ENCODE data around the gene RGL1.

The RGL1 gene

DNA sequence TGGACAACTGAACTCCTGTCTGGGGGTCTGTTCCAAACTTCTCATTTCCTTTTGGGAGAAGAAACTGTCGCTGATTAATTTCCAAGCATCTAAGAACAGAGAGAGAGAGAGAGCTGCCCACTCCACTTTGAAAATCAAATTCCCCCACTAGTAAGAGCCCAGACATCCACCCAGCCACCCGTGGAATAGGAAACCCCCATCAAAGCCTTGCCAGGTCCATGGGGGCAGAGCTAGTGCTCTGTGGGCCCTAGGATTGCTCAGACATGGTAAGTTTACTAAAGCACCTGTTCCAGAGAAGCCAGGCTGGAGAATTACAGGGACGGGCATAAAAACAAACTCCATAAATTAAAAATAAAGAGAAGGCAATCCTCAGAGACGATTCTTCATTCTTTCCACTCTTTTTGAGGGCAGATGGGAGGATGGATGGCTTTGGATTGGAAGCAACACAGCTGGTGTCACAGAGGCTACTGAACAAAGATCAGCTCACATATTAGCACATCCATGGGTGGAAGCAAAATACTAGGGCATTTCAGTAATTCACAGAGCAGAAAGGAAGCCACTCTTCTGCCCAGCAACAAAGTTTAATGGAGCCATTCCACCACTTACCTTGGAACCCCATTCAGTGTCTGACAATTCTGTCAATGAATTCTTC, 128.7 kb downstream of the RGL1 start:
- H3K4me1 ChIP-seq (ENCODE audit: control insufficient read depth, low read depth, low read length) = no peaks in the 10 kb centered on the region
- H3K36me3 ChIP-seq (ENCODE audit: control insufficient read depth, low read depth, low read length) = no peaks in the 10 kb centered on the region
- no peaks in the 10 kb centered on the region for H3K9me3 ChIP-seq (ENCODE audit: control insufficient read depth, low read depth, low read length)
- no peak overlapping the region for H3K27ac ChIP-seq (ENCODE audit: low read length)
- H3K9ac ChIP-seq (ENCODE audit: low read length) = no peak overlapping the region
- no peak overlapping the region for H3K4me3 ChIP-seq (ENCODE audit: low read length)
- H3K27me3 ChIP-seq (ENCODE audit: control insufficient read depth, insufficient read depth, low read length) = no peaks in the 10 kb centered on the region

DNA sequence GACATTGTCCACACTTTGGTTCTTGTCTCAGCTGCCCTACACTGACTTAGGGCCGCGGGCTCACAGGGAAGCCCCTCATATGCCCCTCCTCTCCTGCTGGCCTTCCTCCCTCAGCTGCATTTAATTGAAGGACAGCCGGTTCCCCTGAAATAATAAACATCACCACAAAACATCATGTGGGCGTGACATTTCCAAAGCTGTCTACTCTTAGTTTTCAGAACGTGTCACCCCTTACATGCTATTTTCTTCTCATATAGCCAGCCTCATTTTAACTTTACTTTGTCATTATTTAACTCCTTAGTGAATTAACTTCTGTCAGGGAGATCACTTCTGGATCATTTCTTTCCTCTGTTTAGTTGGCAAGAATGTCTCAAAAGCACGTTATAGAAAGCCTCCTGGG, 129.4 kb downstream of the RGL1 start:
- no peak overlapping the region for H3K9ac ChIP-seq (ENCODE audit: low read length)
- no peaks in the 10 kb centered on the region for H3K27me3 ChIP-seq (ENCODE audit: control insufficient read depth, insufficient read depth, low read length)
- no peak overlapping the region for H3K27ac ChIP-seq (ENCODE audit: low read length)
- no peaks in the 10 kb centered on the region for H3K9me3 ChIP-seq (ENCODE audit: control insufficient read depth, low read depth, low read length)
- H3K36me3 ChIP-seq (ENCODE audit: control insufficient read depth, low read depth, low read length) = no peaks in the 10 kb centered on the region
- no peak overlapping the region for H3K4me3 ChIP-seq (ENCODE audit: low read length)
- no peaks in the 10 kb centered on the region for H3K4me1 ChIP-seq (ENCODE audit: control insufficient read depth, low read depth, low read length)

DNA sequence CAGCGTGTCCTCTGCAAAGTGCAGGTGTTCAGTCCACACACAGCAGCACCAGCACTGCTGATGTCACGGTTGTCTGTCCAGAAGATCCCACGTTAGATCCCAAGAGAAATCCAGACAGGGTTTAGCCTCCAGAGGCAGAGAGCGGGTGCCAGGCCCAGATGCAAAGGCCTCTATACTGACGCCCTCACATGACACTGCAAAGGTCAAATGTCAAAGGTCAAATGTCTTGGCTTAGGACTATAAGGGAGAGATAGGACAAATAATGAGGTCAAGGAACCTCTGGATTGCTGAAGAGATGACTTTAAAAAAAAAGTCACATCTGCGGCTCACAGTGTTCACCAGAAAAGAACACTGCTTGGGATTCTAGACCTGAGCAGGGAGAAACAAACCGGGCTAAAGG, 131.1 kb downstream of the RGL1 start:
- Histone ChIP-seq H3K36me3 (ENCODE audit: control insufficient read depth, low read depth, low read length) (no peaks in the 10 kb centered on the region), H3K27ac (ENCODE audit: low read length) (no peak overlapping the region), H3K9me3 (ENCODE audit: control insufficient read depth, low read depth, low read length) (no peaks in the 10 kb centered on the region), H3K4me3 (ENCODE audit: low read length) (no peak overlapping the region), H3K9ac (ENCODE audit: low read length) (no peak overlapping the region), H3K4me1 (ENCODE audit: control insufficient read depth, low read depth, low read length) (no peaks in the 10 kb centered on the region), H3K27me3 (ENCODE audit: control insufficient read depth, insufficient read depth, low read length) (no peaks in the 10 kb centered on the region)

DNA sequence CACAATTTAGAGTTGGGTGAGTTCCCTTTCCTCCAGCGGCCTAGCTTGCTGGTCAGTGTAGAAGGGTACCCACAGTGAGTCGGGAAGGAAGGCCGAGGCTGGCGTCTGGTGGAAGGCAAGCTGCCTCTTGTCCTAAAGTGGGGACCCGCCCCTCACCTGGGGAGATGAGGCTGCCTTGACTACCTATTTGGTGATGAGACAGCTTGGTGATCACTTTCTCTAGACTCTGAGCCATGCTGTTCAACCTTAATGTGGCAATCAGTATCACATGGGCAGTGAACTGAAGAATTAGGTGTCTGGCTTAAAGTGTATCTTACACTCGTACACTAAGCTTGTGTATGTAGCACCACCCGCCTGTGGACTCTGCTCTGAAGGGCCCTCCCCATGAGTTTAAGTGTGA, 131.9 kb downstream of the RGL1 start:
- Histone ChIP-seq H3K27ac (ENCODE audit: low read length) (no peak overlapping the region), H3K36me3 (ENCODE audit: control insufficient read depth, low read depth, low read length) (no peaks in the 10 kb centered on the region), H3K9me3 (ENCODE audit: control insufficient read depth, low read depth, low read length) (no peaks in the 10 kb centered on the region), H3K9ac (ENCODE audit: low read length) (no peak overlapping the region), H3K4me3 (ENCODE audit: low read length) (no peak overlapping the region), H3K4me1 (ENCODE audit: control insufficient read depth, low read depth, low read length) (no peaks in the 10 kb centered on the region), H3K27me3 (ENCODE audit: control insufficient read depth, insufficient read depth, low read length) (no peaks in the 10 kb centered on the region)

DNA sequence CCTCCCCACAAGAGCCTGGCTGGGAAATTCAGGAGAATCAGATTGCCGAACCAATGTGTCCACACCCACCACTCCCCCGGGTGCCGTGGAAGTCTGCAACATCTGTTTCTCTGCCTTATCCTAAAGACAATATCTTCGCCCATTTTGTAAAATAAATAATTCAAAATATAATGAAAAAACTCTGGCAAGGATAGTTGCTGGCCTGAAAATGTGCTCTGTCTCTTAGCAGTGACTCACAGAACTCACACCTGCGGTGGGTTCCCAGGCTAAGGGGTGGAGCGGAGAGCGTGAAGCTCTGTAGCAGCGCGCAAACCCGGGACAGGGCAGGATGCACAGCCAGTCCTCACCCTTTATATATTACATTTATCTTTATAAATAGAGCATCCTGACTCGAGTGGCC, 132.7 kb downstream of the RGL1 start:
- Histone ChIP-seq H3K4me1 (ENCODE audit: control insufficient read depth, low read depth, low read length) (no peaks in the 10 kb centered on the region), H3K4me3 (ENCODE audit: low read length) (no peak overlapping the region), H3K9me3 (ENCODE audit: control insufficient read depth, low read depth, low read length) (no peaks in the 10 kb centered on the region), H3K27me3 (ENCODE audit: control insufficient read depth, insufficient read depth, low read length) (no peaks in the 10 kb centered on the region), H3K9ac (ENCODE audit: low read length) (no peak overlapping the region), H3K36me3 (ENCODE audit: control insufficient read depth, low read depth, low read length) (no peaks in the 10 kb centered on the region), H3K27ac (ENCODE audit: low read length) (no peak overlapping the region)

DNA sequence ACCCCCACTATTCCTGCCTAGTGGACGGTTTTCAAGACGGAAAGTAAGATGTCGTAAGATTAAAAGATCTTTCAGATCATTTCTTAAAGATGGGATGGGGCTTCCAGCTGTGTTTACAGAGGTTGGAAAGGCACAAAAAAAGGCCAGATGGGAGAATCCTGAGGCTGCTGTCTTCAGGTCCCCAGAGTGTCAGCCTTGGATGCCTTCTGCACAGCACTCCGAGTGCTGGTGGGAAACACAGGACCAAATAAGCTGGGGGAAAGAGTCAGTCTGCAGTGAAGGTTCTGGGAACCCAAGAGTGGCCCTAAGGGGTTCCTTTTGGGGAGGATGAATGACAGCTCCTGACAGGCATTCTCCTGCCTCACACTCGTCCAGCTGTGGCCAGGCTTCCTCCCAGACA, 136.1 kb downstream of the RGL1 start:
- Histone ChIP-seq H3K9ac (ENCODE audit: low read length) (no peak overlapping the region), H3K27me3 (ENCODE audit: control insufficient read depth, insufficient read depth, low read length) (peaks cover 20% of the 10 kb centered on the region), H3K36me3 (ENCODE audit: control insufficient read depth, low read depth, low read length) (no peaks in the 10 kb centered on the region), H3K4me3 (ENCODE audit: low read length) (no peak overlapping the region), H3K27ac (ENCODE audit: low read length) (no peak overlapping the region), H3K9me3 (ENCODE audit: control insufficient read depth, low read depth, low read length) (no peaks in the 10 kb centered on the region), H3K4me1 (ENCODE audit: control insufficient read depth, low read depth, low read length) (peaks cover 13% of the 10 kb centered on the region)

DNA sequence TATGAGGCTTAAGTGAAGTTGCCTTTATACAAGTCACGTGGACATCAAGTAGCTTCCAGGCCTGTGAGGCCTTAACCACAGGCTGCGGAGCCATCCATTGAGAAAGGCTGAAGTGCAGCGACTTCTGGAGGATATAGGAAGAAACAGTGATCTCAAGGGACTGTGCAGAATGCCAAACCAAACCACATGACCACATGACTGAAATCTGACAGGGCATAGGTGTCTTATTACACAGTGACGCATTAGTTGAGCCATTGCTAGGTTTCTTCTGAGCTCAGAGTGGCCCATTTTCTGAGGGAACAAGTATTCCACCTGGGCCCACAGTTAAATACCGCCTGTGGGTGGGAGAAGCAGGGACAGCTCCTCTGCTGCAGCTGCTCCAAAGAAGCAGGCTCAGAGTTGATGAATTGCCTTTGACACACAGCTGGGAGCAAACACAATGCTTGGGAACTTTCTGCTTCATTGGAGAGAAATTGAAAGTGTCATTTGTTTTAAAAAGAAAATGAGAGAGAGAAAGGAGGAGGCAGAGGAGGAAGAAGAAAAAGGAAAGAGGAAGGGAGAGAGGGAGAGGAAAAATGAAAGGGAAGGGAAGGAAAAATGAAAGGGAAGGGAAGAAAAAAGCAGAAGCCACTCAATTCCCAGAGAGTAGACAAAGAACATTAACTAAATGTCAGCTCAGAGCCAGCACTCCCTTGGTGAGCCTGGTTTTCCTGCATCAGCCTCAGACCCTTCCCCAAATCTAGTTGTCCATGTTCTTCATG, 138.2 kb downstream of the RGL1 start:
- no peaks in the 10 kb centered on the region for H3K9me3 ChIP-seq (ENCODE audit: control insufficient read depth, low read depth, low read length)
- no peak overlapping the region for H3K9ac ChIP-seq (ENCODE audit: low read length)
- no peaks in the 10 kb centered on the region for H3K36me3 ChIP-seq (ENCODE audit: control insufficient read depth, low read depth, low read length)
- no peak overlapping the region for H3K4me3 ChIP-seq (ENCODE audit: low read length)
- H3K27me3 ChIP-seq (ENCODE audit: control insufficient read depth, insufficient read depth, low read length) = peaks cover 33% of the 10 kb centered on the region
- H3K4me1 ChIP-seq (ENCODE audit: control insufficient read depth, low read depth, low read length) = peaks cover 16% of the 10 kb centered on the region
- no peak overlapping the region for H3K27ac ChIP-seq (ENCODE audit: low read length)

DNA sequence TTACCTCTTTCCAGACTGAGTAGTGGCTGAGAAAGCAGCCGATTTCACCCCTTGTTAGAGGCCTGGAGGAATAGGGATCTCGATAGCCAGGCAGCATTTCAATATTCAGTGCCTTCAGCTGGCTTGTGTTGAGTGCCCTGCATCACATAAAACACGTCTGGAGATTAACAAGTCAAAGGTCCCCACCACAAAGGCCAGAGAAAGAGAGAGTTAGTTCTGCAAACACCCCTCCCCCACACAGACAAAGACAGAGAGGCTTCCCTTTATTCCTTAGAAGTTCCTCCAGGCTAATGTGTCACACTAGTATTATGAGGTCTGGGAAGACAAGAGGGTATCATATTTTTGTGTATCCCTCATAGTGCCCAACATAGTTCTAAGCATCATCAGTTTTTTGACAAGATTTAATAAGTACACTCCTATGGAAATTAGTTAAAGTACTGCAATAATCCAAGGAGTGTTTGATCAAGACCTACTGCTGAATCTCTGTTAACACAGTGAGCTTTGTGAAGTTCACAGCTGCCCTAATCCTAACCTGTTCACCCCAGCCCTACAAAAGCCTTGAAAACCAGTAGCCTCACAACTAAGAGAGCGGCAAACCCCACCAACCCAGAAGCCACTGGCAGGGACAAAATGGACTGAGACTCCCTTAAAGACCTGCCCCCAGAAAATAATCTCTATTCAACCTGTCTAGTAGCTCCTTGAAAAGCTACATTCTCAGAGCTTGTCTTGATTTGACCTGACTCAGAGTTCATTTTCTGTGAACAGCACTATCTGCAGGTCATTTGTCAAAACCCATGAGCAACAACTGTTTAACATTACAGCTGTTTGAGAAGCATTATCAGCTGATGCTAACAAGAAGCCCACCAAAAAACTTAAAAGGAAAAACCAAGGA, 140.8 kb downstream of the RGL1 start:
- Histone ChIP-seq H3K36me3 (ENCODE audit: control insufficient read depth, low read depth, low read length) (no peaks in the 10 kb centered on the region), H3K27me3 (ENCODE audit: control insufficient read depth, insufficient read depth, low read length) (peaks cover 33% of the 10 kb centered on the region), H3K27ac (ENCODE audit: low read length) (no peak overlapping the region), H3K9me3 (ENCODE audit: control insufficient read depth, low read depth, low read length) (no peaks in the 10 kb centered on the region), H3K4me1 (ENCODE audit: control insufficient read depth, low read depth, low read length) (peaks cover 16% of the 10 kb centered on the region), H3K9ac (ENCODE audit: low read length) (peak overlapping the region; percentile 11), H3K4me3 (ENCODE audit: low read length) (peak overlapping the region; percentile 28)

DNA sequence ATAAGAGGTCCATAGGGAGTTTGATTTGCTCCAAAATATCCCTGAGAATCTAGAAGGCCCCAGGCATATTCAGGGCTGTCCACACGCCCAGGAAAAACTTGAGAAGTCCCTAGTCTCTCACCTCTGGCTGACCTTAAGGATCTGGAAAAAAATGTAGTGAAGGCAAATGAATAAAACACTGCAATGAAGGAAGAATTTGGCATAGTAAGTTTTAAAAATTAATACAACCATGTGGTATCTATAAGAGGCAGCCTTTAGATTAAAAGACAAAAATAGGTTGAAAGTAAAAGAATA, 141.3 kb downstream of the RGL1 start:
- H3K4me1 ChIP-seq (ENCODE audit: control insufficient read depth, low read depth, low read length) = peaks cover 16% of the 10 kb centered on the region
- H3K27ac ChIP-seq (ENCODE audit: low read length) = no peak overlapping the region
- H3K9ac ChIP-seq (ENCODE audit: low read length) = no peak overlapping the region
- H3K36me3 ChIP-seq (ENCODE audit: control insufficient read depth, low read depth, low read length) = no peaks in the 10 kb centered on the region
- H3K9me3 ChIP-seq (ENCODE audit: control insufficient read depth, low read depth, low read length) = no peaks in the 10 kb centered on the region
- peaks cover 33% of the 10 kb centered on the region for H3K27me3 ChIP-seq (ENCODE audit: control insufficient read depth, insufficient read depth, low read length)
- H3K4me3 ChIP-seq (ENCODE audit: low read length) = no peak overlapping the region

DNA sequence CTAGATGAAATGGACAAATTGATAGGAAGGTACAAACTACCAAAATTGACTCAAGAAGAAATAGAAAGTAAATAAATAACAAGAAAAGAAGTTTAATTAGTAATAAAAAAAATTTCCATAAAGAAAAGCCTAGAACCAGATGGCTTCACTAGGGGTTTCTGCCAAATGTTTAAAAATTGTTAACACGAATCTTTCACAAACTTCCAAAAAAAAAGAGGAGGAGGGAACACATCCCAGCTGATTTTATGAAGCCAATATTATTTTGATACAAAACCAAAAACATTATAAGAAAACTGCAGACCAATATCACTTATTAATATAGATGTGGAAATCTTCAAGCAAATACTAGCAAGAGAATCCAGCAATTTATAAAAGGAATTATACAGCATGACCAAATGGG, 143.1 kb downstream of the RGL1 start:
- no peak overlapping the region for H3K27ac ChIP-seq (ENCODE audit: low read length)
- no peaks in the 10 kb centered on the region for H3K9me3 ChIP-seq (ENCODE audit: control insufficient read depth, low read depth, low read length)
- no peak overlapping the region for H3K9ac ChIP-seq (ENCODE audit: low read length)
- no peaks in the 10 kb centered on the region for H3K36me3 ChIP-seq (ENCODE audit: control insufficient read depth, low read depth, low read length)
- peaks cover 16% of the 10 kb centered on the region for H3K4me1 ChIP-seq (ENCODE audit: control insufficient read depth, low read depth, low read length)
- H3K4me3 ChIP-seq (ENCODE audit: low read length) = no peak overlapping the region
- peaks cover 33% of the 10 kb centered on the region for H3K27me3 ChIP-seq (ENCODE audit: control insufficient read depth, insufficient read depth, low read length)

DNA sequence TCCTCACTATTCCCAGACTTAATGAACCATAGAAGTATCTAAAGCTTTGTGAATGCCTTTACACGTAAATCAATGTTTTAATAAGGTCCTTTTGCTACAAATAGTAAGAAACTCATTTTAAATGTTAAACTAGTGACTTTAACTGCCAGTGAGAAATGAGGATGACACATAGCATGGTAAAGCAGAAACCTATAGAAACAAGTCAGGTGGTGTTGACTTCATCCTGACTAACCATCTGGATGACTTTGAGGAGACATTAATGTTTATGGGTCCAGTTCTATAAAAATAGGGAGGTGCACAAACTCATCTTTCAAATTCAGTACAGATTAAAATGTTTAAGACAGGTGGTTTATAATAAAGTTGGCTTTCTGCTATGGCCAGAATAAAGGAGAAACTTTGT, 147.2 kb downstream of the RGL1 start:
- H3K4me1 ChIP-seq (ENCODE audit: control insufficient read depth, low read depth, low read length) = no peaks in the 10 kb centered on the region
- H3K4me3 ChIP-seq (ENCODE audit: low read length) = no peak overlapping the region
- no peak overlapping the region for H3K9ac ChIP-seq (ENCODE audit: low read length)
- H3K27ac ChIP-seq (ENCODE audit: low read length) = no peak overlapping the region
- H3K36me3 ChIP-seq (ENCODE audit: control insufficient read depth, low read depth, low read length) = no peaks in the 10 kb centered on the region
- H3K27me3 ChIP-seq (ENCODE audit: control insufficient read depth, insufficient read depth, low read length) = peaks cover 1% of the 10 kb centered on the region
- no peaks in the 10 kb centered on the region for H3K9me3 ChIP-seq (ENCODE audit: control insufficient read depth, low read depth, low read length)

Data from iPS-18a (cell line).